H9 (cell line): ENCODE measurements around the gene VAV3. TPM values are rescaled to one million over a fixed set of nuclear protein-coding genes. Genes with fewer than 3 reads are reported as not detected.

Experiments used
- DNase-seq: peaks from one replicate; pipeline ENCODE4 v3.0.0-alpha.2; 2017
- H2AFZ ChIP-seq: one replicate; pipeline ENCODE4 v1.6.1; 2013; ENCODE audit warnings: mild to moderate bottlenecking, low read length, control low read depth, moderate library complexity
- H2AK5ac ChIP-seq: 2 replicates; pipeline ENCODE4 v1.6.1; 2013; ENCODE audit warnings: low read length, control low read depth, mixed read lengths; ENCODE audit not compliant: insufficient read length
- H2BK120ac ChIP-seq: one replicate; pipeline ENCODE4 v1.6.1; 2013; ENCODE audit warnings: low read depth, mild to moderate bottlenecking, low read length, control low read depth, inconsistent platforms; ENCODE audit not compliant: poor library complexity, severe bottlenecking
- H2BK12ac ChIP-seq: 2 replicates; pipeline ENCODE4 v1.6.1; 2013; ENCODE audit warnings: low read length, control low read depth, mixed read lengths, low read depth; ENCODE audit not compliant: insufficient read length
- H2BK15ac ChIP-seq: 2 replicates; pipeline ENCODE4 v1.6.1; 2013; ENCODE audit warnings: low read depth, low read length, control low read depth
- H2BK20ac ChIP-seq: one replicate; pipeline ENCODE4 v1.6.1; 2013; ENCODE audit warnings: low read depth, mild to moderate bottlenecking, low read length, control low read depth, inconsistent platforms; ENCODE audit not compliant: poor library complexity, severe bottlenecking
- H2BK5ac ChIP-seq: 2 replicates; pipeline ENCODE4 v1.6.1; 2013; ENCODE audit warnings: low read length, control low read depth, mixed read lengths; ENCODE audit not compliant: insufficient read length
- H3K14ac ChIP-seq: 2 replicates; pipeline ENCODE4 v1.6.1; 2013; ENCODE audit warnings: low read length, control low read depth; ENCODE audit not compliant: insufficient read depth
- H3K18ac ChIP-seq: 2 replicates; pipeline ENCODE4 v1.6.1; 2013; ENCODE audit warnings: low read depth, mild to moderate bottlenecking, mixed read lengths, low read length, control low read depth; ENCODE audit not compliant: insufficient read length
- H3K23ac ChIP-seq: 2 replicates; pipeline ENCODE4 v1.6.1; 2013; ENCODE audit warnings: low read length, control low read depth, mixed read lengths, low read depth; ENCODE audit not compliant: insufficient read length
- H3K23me2 ChIP-seq: 2 replicates; pipeline ENCODE4 v1.6.1; 2013; ENCODE audit warnings: low read depth, mild to moderate bottlenecking, mixed read lengths, low read length, control low read depth; ENCODE audit not compliant: insufficient read length, poor library complexity, severe bottlenecking
- H3K27ac ChIP-seq: 2 replicates; pipeline ENCODE4 v1.5.1; 2013; ENCODE audit warnings: low read length, control low read depth, mixed read lengths, low read depth; ENCODE audit not compliant: insufficient read length
- H3K27me3 ChIP-seq: 2 replicates; pipeline ENCODE4 v1.6.1; 2013; ENCODE audit warnings: low read length, control low read depth, inconsistent platforms; ENCODE audit not compliant: insufficient read depth
- H3K4ac ChIP-seq: 2 replicates; pipeline ENCODE4 v1.6.1; 2013; ENCODE audit warnings: low read depth, mild to moderate bottlenecking, control low read depth, inconsistent platforms, low read length, moderate library complexity
- H3K4me1 ChIP-seq: 2 replicates; pipeline ENCODE4 v1.6.1; 2013; ENCODE audit warnings: low read length, control low read depth, inconsistent platforms; ENCODE audit not compliant: insufficient read depth
- H3K4me2 ChIP-seq: 2 replicates; pipeline ENCODE4 v1.6.1; 2013; ENCODE audit warnings: low read length, control low read depth, mixed read lengths; ENCODE audit not compliant: insufficient read length, insufficient read depth
- H3K56ac ChIP-seq: 2 replicates; pipeline ENCODE4 v1.6.1; 2013; ENCODE audit warnings: low read depth, mild to moderate bottlenecking, mixed read lengths, low read length, control low read depth; ENCODE audit not compliant: insufficient read length
- H3K79me1 ChIP-seq: 2 replicates; pipeline ENCODE4 v1.6.1; 2013; ENCODE audit warnings: low read depth, mild to moderate bottlenecking, moderate library complexity, low read length, control low read depth, inconsistent platforms; ENCODE audit not compliant: insufficient read depth, poor library complexity, severe bottlenecking
- H3K79me2 ChIP-seq: 2 replicates; pipeline ENCODE4 v1.6.1; 2013; ENCODE audit warnings: low read length, control low read depth, inconsistent platforms; ENCODE audit not compliant: insufficient read depth
- H3K9ac ChIP-seq: 2 replicates; pipeline ENCODE4 v1.6.1; 2013; ENCODE audit warnings: low read length, control low read depth, mixed read lengths; ENCODE audit not compliant: insufficient read length; ENCODE audit errors: extremely low read depth
- H3K9me3 ChIP-seq: one replicate; pipeline ENCODE4 v1.6.1; 2013; ENCODE audit warnings: low read depth, low read length, inconsistent platforms; ENCODE audit not compliant: control insufficient read depth
- H3T11ph ChIP-seq: one replicate; pipeline ENCODE4 v1.6.1; 2013; ENCODE audit warnings: mild to moderate bottlenecking, low read length, control low read depth, inconsistent platforms
- H4K20me1 ChIP-seq: one replicate; pipeline ENCODE4 v1.6.1; 2013; ENCODE audit not compliant: control insufficient read depth, insufficient read length, insufficient read depth
- H4K5ac ChIP-seq: 2 replicates; pipeline ENCODE4 v1.6.1; 2013; ENCODE audit warnings: low read depth, mild to moderate bottlenecking, mixed read lengths, low read length, control low read depth; ENCODE audit not compliant: insufficient read length
- H4K8ac ChIP-seq: replicated peaks from 2 replicates; pipeline ENCODE4 v1.6.1; 2013; ENCODE audit warnings: low read length, control low read depth, mixed read lengths, low read depth; ENCODE audit not compliant: insufficient read length
- H4K91ac ChIP-seq: 2 replicates; pipeline ENCODE4 v1.6.1; 2013; ENCODE audit warnings: low read depth, mild to moderate bottlenecking, moderate library complexity, mixed read lengths, low read length, control low read depth; ENCODE audit not compliant: insufficient read length
- H3K27ac Mint-ChIP-seq, 3 experiments: 2 replicates in 2 of 3; 3 replicates in 1 of 3; pipeline ENCODE4 v1.8.0; 2020 to 2021; ENCODE audit warnings: mixed read lengths in 3 of 3, mild to moderate bottlenecking in 1 of 3, moderate library complexity in 1 of 3
- H3K27me3 Mint-ChIP-seq: 2 replicates; pipeline ENCODE4 v1.8.0; 2021; ENCODE audit warnings: low read depth, mild to moderate bottlenecking, moderate library complexity, mixed read lengths
- H3K36me3 Mint-ChIP-seq, 3 experiments: 2 replicates in 2 of 3; 3 replicates in 1 of 3; pipeline ENCODE4 v1.8.0; 2020 to 2021; ENCODE audit warnings: low read depth in 3 of 3, mixed read lengths in 3 of 3; ENCODE audit not compliant: insufficient read depth in 1 of 3
- H3K4me1 Mint-ChIP-seq, 2 experiments: 2 replicates each; pipeline ENCODE4 v1.8.0; 2020; ENCODE audit warnings: mixed read lengths in 2 of 2
- H3K4me3 Mint-ChIP-seq, 2 experiments: 2 replicates in 1 of 2; 3 replicates in 1 of 2; pipeline ENCODE4 v1.8.0; 2020 to 2021; ENCODE audit warnings: mild to moderate bottlenecking in 2 of 2, mixed read lengths in 2 of 2, moderate library complexity in 1 of 2
- H3K9me3 Mint-ChIP-seq, 2 experiments: 2 replicates in 1 of 2; 3 replicates in 1 of 2; pipeline ENCODE4 v1.8.0; 2020; ENCODE audit warnings: mild to moderate bottlenecking in 2 of 2, mixed read lengths in 2 of 2, moderate library complexity in 1 of 2
- WGBS: extraction: QIAGEN DNeasy Blood & Tissue Kit; methylation state at CpG from one replicate; pipeline ENCODE4 v1.1.7; 2013; ENCODE audit warnings: missing lambda C conversion rate, low lambda C conversion rate, mixed read lengths; ENCODE audit not compliant: insufficient read length; ENCODE audit errors: extremely low coverage; 5-methylcytosine and 5-hydroxymethylcytosine counted together
- total RNA-seq: library from RNA; stranded (reverse); gene quantifications from 2 replicates; pipeline ENCODE4 v1.2.1, GENCODE V29; 2021
- TF ChIP-seq, protein P1 (sequence below): fragments of 200-600 bp; sonication (generic); conservative IDR thresholded peaks from 3 replicates; pipeline ENCODE4 v1.8.0; 2021; ENCODE audit warnings: antibody characterized with exemption, mild to moderate bottlenecking

The VAV3 gene
- total RNA-seq, 1 experiment from 2014 or later, result 5.1 TPM

DNA sequence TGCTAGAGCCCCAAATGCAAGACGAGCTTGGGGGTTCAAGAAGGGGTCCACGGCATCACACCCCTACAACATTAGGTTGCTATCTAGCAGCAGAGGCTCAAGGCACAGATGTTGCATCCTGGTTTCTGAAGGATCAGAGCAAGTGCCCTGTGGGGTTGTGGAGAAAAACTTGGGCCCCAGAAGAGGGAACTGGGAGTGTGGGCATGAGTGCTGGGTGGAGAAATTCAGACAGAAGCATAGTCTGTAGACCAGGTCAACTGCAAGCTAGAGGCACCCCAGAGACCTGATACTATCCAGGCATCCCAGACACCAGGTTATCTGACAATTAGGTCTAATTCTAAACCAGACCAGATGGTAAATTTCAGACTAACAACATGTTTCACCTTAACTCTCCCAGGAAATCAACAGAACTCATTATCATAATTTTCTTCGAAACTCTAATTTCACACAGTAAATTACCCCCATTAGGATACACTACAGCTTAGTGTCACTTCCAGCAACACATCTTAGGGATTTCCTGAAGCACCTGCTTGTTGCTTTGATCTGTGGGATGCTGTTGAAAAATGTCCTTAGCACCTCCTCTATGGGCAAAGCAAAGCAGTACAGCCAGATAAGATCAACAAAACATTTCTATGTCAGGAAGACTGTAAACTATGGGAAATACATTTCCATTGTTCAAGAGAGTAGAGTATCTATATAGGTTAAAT is 179.3 kb downstream of the VAV3 start:
- no peak overlapping the region for H3K18ac ChIP-seq
- H3K9me3 ChIP-seq, result no peaks in the 10 kb centered on the region
- peaks cover 20 to 21% of the 10 kb centered on the region in 2 experiments for H3K4me1 Mint-ChIP-seq
- no peaks in the 10 kb centered on the region for H3K36me3 Mint-ChIP-seq
- no peaks in the 10 kb centered on the region for H3K79me1 ChIP-seq
- no peak overlapping the region for H2BK120ac ChIP-seq
- H3K9ac ChIP-seq, result no peak overlapping the region
- H3T11ph ChIP-seq, result no peak overlapping the region
- H3K4ac ChIP-seq, result no peak overlapping the region
- H2BK5ac ChIP-seq, result no peak overlapping the region
- TF ChIP-seq, protein P1, sequence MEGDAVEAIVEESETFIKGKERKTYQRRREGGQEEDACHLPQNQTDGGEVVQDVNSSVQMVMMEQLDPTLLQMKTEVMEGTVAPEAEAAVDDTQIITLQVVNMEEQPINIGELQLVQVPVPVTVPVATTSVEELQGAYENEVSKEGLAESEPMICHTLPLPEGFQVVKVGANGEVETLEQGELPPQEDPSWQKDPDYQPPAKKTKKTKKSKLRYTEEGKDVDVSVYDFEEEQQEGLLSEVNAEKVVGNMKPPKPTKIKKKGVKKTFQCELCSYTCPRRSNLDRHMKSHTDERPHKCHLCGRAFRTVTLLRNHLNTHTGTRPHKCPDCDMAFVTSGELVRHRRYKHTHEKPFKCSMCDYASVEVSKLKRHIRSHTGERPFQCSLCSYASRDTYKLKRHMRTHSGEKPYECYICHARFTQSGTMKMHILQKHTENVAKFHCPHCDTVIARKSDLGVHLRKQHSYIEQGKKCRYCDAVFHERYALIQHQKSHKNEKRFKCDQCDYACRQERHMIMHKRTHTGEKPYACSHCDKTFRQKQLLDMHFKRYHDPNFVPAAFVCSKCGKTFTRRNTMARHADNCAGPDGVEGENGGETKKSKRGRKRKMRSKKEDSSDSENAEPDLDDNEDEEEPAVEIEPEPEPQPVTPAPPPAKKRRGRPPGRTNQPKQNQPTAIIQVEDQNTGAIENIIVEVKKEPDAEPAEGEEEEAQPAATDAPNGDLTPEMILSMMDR, result no peak
- H4K20me1 ChIP-seq, result no peaks in the 10 kb centered on the region
- no peak overlapping the region for H3K56ac ChIP-seq
- H3K4me1 ChIP-seq, result no peaks in the 10 kb centered on the region
- H3K9me3 Mint-ChIP-seq, result no peaks in the 10 kb centered on the region
- H3K27ac Mint-ChIP-seq, result no peak overlapping the region; a peak in 1 of 7 replicates
- H3K23ac ChIP-seq, result no peak overlapping the region
- H4K8ac ChIP-seq, result no peak overlapping the region
- no peak overlapping the region for H3K4me2 ChIP-seq
- no peak overlapping the region for H3K4me3 Mint-ChIP-seq
- H2BK12ac ChIP-seq, result no peak overlapping the region
- no peak overlapping the region for H3K14ac ChIP-seq
- no peaks in the 10 kb centered on the region for H3K27me3 Mint-ChIP-seq
- no peak overlapping the region for H2BK20ac ChIP-seq
- H4K5ac ChIP-seq, result no peak overlapping the region
- H3K79me2 ChIP-seq, result no peaks in the 10 kb centered on the region
- 100% methylated on average over 1 of the region's 3 CpGs for WGBS
- no peak for DNase-seq
- no peaks in the 10 kb centered on the region for H3K23me2 ChIP-seq
- H4K91ac ChIP-seq, result no peak overlapping the region
- H3K27me3 ChIP-seq, result no peaks in the 10 kb centered on the region
- no peak overlapping the region for H3K27ac ChIP-seq
- H2AFZ ChIP-seq, result no peak overlapping the region
- H2AK5ac ChIP-seq, result no peak overlapping the region
- H2BK15ac ChIP-seq, result no peak overlapping the region
